SK-N-SH treated with all-trans-retinoic acid at 6 μM for 48 hours (cell line): ENCODE data around the gene CFAP107.

Source experiments
- ARNTL ChIP-seq: fragments of 450-650 bp; formaldehyde crosslinking; IDR thresholded peaks from 2 replicates; pipeline ENCODE4 v1.5.0; 2020; ENCODE audit warnings: low read depth, mild to moderate bottlenecking, moderate library complexity, borderline replicate concordance
- CREB5 ChIP-seq: fragments of 250-450 bp; sonication (Bioruptor Pico); IDR thresholded peaks from 2 replicates; pipeline ENCODE4 v1.5.1; 2020; ENCODE audit warnings: low read depth, mild to moderate bottlenecking, moderate library complexity
- CSDC2 ChIP-seq: fragments of 250-450 bp; sonication (Bioruptor Pico); IDR thresholded peaks from 2 replicates; pipeline ENCODE4 v1.5.0; 2020; ENCODE audit warnings: mild to moderate bottlenecking, moderate library complexity
- ESRRG ChIP-seq: fragments of 250-450 bp; sonication (Bioruptor Pico); IDR thresholded peaks from 2 replicates; pipeline ENCODE4 v1.6.1; 2021; ENCODE audit warnings: mild to moderate bottlenecking
- GLIS3 ChIP-seq: fragments of 250-450 bp; sonication (Bioruptor Pico); IDR thresholded peaks from 2 replicates; pipeline ENCODE4 v1.5.0; 2020; ENCODE audit warnings: mild to moderate bottlenecking, moderate library complexity
- PATZ1 ChIP-seq: fragments of 250-450 bp; sonication (Bioruptor Pico); IDR thresholded peaks from 2 replicates; pipeline ENCODE4 v1.8.0; 2020; ENCODE audit warnings: mild to moderate bottlenecking, moderate library complexity, borderline replicate concordance
- PPARA ChIP-seq: fragments of 250-450 bp; sonication (Bioruptor Pico); IDR thresholded peaks from 2 replicates; pipeline ENCODE4 v1.5.0; 2020; ENCODE audit warnings: mild to moderate bottlenecking, borderline replicate concordance
- RARB ChIP-seq: fragments of 250-450 bp; sonication (Bioruptor Pico); IDR thresholded peaks from 2 replicates; pipeline ENCODE4 v1.8.0; 2021; ENCODE audit warnings: mild to moderate bottlenecking, moderate library complexity
- SNAI2 ChIP-seq: fragments of 250-450 bp; sonication (Bioruptor Pico); IDR thresholded peaks from 2 replicates; pipeline ENCODE4 v1.5.0; 2020; ENCODE audit warnings: mild to moderate bottlenecking, moderate library complexity
- TCF4 ChIP-seq: fragments of 250-450 bp; sonication (Bioruptor Pico); IDR thresholded peaks from 2 replicates; pipeline ENCODE4 v1.8.0; 2021; ENCODE audit warnings: mild to moderate bottlenecking, moderate library complexity, borderline replicate concordance
- ZFP3 ChIP-seq: fragments of 250-450 bp; sonication (Bioruptor Pico); IDR thresholded peaks from 2 replicates; pipeline ENCODE4 v1.5.0; 2020; ENCODE audit warnings: mild to moderate bottlenecking, moderate library complexity
- ZNF565 ChIP-seq: fragments of 450-650 bp; formaldehyde crosslinking; conservative IDR thresholded peaks from 2 replicates; pipeline ENCODE4 v1.5.0; 2020; ENCODE audit warnings: low read depth, mild to moderate bottlenecking, moderate library complexity

- no peak for TF ChIP-seq ZFP3 (CRISPR knock-in tag)
- TF ChIP-seq GLIS3 (CRISPR knock-in tag), result no peak
- no peak for TF ChIP-seq ESRRG (CRISPR knock-in tag)
- no peak for TF ChIP-seq TCF4
- no peak for TF ChIP-seq RARB (CRISPR knock-in tag)
- TF ChIP-seq PATZ1 (CRISPR knock-in tag), result no peak
- no peak for TF ChIP-seq ARNTL (CRISPR knock-in tag)
- no peak for TF ChIP-seq CREB5 (CRISPR knock-in tag)
- TF ChIP-seq CSDC2, result no peak
- no peak for TF ChIP-seq PPARA (CRISPR knock-in tag)
- TF ChIP-seq ZNF565 (CRISPR knock-in tag), result no peak
- TF ChIP-seq SNAI2 (CRISPR knock-in tag), result no peak
These were observed 33.9 kb upstream of the CFAP107 start for GRCh38 chr1:12712076-12712475.
